Epithelial cell of esophagus (primary cell): ENCODE measurements around the gene MAD1L1.

Experiments used
- DNase-seq: peaks from one replicate; pipeline ENCODE4 v3.0.0; 2010; ENCODE audit warnings: low read depth
- H3K4me3 ChIP-seq: 2 replicates; pipeline ENCODE4 v1.5.1; 2011; ENCODE audit warnings: mild to moderate bottlenecking, low read length, control low read depth
- CTCF ChIP-seq: IDR thresholded peaks from 2 replicates; pipeline ENCODE4 v1.5.1; 2011; ENCODE audit warnings: low read depth, mild to moderate bottlenecking, low read length, control low read depth, inconsistent platforms; ENCODE audit not compliant: insufficient read depth; ENCODE audit errors: missing control alignments

MAD1L1 gene

GRCh38 chr7:2148189-2148588 lies 84.6 kb downstream of the MAD1L1 start:
- H3K4me3 ChIP-seq = no peak overlapping the region
- no peak for TF ChIP-seq CTCF
- no peak for DNase-seq

- DNase-seq = no peak
- no peak for TF ChIP-seq CTCF
These were observed 85.9 kb downstream of the MAD1L1 start for GRCh38 chr7:2146676-2147472.

GRCh38 chr7:2145835-2146580 lies 86.7 kb downstream of the MAD1L1 start:
- H3K4me3 ChIP-seq = no peak overlapping the region
- no peak for TF ChIP-seq CTCF
- DNase-seq = no peak

More at GRCh38 chr7:2146676-2147472, 85.9 kb downstream of the MAD1L1 start:
- no peak overlapping the region for H3K4me3 ChIP-seq

GRCh38 chr7:2144926-2145325 lies 87.8 kb downstream of the MAD1L1 start:
- TF ChIP-seq CTCF = no peak
- H3K4me3 ChIP-seq = no peak overlapping the region
- no peak for DNase-seq

- TF ChIP-seq CTCF = no peak
- H3K4me3 ChIP-seq = no peak overlapping the region
- DNase-seq = no peak
These were observed 88.7 kb downstream of the MAD1L1 start for GRCh38 chr7:2143981-2144595.

GRCh38 chr7:2143450-2143849 lies 89.3 kb downstream of the MAD1L1 start:
- DNase-seq = no peak
- no peak for TF ChIP-seq CTCF
- no peak overlapping the region for H3K4me3 ChIP-seq

GRCh38 chr7:2142386-2142785 lies 90.4 kb downstream of the MAD1L1 start:
- DNase-seq = no peak
- no peak for TF ChIP-seq CTCF
- H3K4me3 ChIP-seq = no peak overlapping the region
